ENCODE results near the gene SIRPA.

SIRPA gene

DNA sequence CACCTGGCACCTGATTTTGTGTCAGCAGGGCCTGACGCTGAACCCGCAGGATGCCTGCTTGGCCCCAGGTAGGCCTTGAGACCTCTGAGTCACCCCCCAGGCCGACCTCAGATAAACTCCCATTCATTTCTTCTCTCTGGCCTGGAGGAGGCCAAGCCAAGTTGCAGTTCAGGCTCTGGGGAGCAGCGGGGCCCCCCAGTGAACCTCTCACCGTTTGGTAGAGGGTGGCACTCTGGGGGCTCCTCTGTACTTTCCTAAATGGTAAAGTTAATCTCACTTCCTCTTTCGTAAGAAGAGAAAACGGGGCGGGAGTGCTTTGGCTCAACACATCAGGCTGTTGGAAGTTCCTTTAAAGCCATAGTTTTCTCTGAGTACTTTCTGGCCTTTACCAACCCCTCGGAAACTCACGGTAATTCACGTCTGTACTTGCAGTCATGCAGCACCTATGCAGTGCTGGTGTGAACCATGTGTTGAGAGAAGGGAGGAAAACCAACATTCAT is 2.8 kb downstream of the SIRPA start:
- Histone ChIP-seq H3K4me1 (ENCODE audit: control insufficient read depth in 1 of 2, insufficient read depth in 1 of 2, low read depth in 1 of 2, low read length in 1 of 2) (peaks cover 52 to 57% of the 10 kb centered on the region in 2 experiments), H3K9me3 (no peaks in the 10 kb centered on the region), H3K27me3 (no peaks in the 10 kb centered on the region), H3K4me3 (ENCODE audit: low read depth in 1 of 2, low read length in 1 of 2) (peak overlapping the region; percentile 93 to 100), H3K36me3 (peaks cover 46% of the 10 kb centered on the region), H3K27ac (peak overlapping the region; percentile 100)
- TF ChIP-seq, protein P1, sequence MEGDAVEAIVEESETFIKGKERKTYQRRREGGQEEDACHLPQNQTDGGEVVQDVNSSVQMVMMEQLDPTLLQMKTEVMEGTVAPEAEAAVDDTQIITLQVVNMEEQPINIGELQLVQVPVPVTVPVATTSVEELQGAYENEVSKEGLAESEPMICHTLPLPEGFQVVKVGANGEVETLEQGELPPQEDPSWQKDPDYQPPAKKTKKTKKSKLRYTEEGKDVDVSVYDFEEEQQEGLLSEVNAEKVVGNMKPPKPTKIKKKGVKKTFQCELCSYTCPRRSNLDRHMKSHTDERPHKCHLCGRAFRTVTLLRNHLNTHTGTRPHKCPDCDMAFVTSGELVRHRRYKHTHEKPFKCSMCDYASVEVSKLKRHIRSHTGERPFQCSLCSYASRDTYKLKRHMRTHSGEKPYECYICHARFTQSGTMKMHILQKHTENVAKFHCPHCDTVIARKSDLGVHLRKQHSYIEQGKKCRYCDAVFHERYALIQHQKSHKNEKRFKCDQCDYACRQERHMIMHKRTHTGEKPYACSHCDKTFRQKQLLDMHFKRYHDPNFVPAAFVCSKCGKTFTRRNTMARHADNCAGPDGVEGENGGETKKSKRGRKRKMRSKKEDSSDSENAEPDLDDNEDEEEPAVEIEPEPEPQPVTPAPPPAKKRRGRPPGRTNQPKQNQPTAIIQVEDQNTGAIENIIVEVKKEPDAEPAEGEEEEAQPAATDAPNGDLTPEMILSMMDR (IDR thresholded peaks at IDR 0.05): no peak

DNA sequence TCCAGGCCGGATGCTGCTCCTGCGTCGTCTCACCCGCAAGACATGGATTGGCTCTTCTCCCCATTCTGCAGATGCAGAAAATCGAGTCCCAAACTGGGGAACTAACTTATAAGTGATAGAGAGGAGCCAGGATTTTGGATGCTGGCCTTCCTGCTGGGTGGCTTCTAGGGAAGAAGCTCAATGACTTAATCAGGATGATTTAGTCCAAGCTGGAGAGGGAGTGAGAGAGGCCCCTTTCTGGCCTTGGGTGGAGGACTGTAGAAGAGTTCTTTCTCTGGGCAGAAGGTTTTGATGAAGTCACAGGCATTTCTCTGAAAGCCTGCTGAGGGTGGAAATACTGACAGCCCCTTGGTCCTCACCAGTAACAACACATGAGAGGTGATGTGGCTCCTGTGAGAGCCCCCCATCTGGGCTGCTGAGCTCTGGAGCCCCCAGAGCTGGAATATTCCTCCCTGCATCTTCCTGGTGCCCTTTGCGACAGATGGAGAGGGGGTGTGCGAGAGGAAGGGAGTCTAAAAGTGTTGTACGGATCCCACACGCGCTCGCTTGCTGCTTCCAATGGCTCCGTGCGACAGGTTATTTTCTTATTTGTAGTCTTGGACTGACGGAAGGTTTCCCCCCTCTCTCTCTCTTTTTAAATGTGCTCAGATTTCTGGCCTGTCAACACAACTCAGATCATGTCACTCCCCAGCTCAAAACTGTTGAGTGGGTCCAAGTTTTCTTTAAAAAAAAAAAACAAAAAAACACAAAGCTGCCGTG is 3.5 kb downstream of the SIRPA start:
- H3K27me3 ChIP-seq: no peaks in the 10 kb centered on the region
- TF ChIP-seq, protein P1 (IDR thresholded peaks at IDR 0.05): no peak
- H3K4me1 ChIP-seq (ENCODE audit: control insufficient read depth in 1 of 2, insufficient read depth in 1 of 2, low read depth in 1 of 2, low read length in 1 of 2): peaks cover 52 to 57% of the 10 kb centered on the region in 2 experiments
- H3K27ac ChIP-seq: peak overlapping the region; percentile 100
- H3K4me3 ChIP-seq (ENCODE audit: low read depth in 1 of 2, low read length in 1 of 2): peak overlapping the region; percentile 93 to 100
- no peaks in the 10 kb centered on the region for H3K9me3 ChIP-seq
- H3K36me3 ChIP-seq: peaks cover 52% of the 10 kb centered on the region

DNA sequence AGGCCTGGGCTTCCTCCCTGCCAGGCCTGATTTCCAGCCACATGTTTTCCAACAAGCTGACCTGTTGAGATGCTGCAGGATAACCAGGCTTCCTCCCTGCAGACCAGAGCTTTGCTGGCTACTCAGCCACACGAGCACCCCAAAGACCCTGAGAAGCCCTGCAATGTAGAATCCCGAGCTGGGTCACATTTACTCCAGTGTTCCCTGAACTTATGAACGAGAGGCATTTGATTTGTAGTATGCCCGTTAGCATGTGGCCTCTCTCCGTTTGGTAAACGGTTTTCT is 4.0 kb downstream of the SIRPA start:
- no peaks in the 10 kb centered on the region for H3K27me3 ChIP-seq
- H3K4me3 ChIP-seq (ENCODE audit: low read depth in 1 of 2, low read length in 1 of 2): peak overlapping the region; percentile 93 to 100
- peak overlapping the region; percentile 100 for H3K27ac ChIP-seq
- H3K9me3 ChIP-seq: no peaks in the 10 kb centered on the region
- TF ChIP-seq, protein P1 (IDR thresholded peaks at IDR 0.05): no peak
- H3K4me1 ChIP-seq (ENCODE audit: control insufficient read depth in 1 of 2, insufficient read depth in 1 of 2, low read depth in 1 of 2, low read length in 1 of 2): peaks cover 52 to 62% of the 10 kb centered on the region in 2 experiments
- peaks cover 58% of the 10 kb centered on the region for H3K36me3 ChIP-seq

DNA sequence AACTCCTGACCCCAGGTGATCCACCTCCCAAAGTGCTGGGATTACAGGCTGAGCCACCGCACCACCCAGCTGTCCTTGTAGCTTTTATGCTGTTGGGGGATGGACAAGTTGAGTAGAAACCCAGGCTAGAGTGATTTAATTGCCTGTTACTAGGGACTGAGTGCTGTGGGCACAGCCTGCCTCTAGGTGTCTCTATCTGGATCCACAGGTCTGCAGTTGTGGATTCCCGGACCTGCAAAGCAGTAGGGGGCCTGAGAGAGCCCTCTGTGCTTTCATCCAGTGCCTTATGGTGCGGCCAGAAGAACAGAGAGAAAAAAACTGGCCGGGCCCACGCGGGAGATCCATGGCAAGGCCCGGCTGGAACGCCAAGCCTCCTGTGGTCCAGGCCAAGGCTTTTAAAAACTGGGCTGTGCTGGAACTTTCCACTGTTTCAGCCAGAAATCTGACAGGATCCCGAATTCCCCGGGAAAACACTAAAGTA is 5.2 kb downstream of the SIRPA start:
- TF ChIP-seq, protein P1 (IDR thresholded peaks at IDR 0.05): no peak
- Histone ChIP-seq H3K4me1 (ENCODE audit: control insufficient read depth in 1 of 2, insufficient read depth in 1 of 2, low read depth in 1 of 2, low read length in 1 of 2) (peaks cover 52 to 67% of the 10 kb centered on the region in 2 experiments), H3K36me3 (peaks cover 69% of the 10 kb centered on the region), H3K27ac (peak overlapping the region; percentile 57), H3K9me3 (no peaks in the 10 kb centered on the region), H3K4me3 (ENCODE audit: low read depth in 1 of 2, low read length in 1 of 2) (no peak overlapping the region), H3K27me3 (no peaks in the 10 kb centered on the region)

DNA sequence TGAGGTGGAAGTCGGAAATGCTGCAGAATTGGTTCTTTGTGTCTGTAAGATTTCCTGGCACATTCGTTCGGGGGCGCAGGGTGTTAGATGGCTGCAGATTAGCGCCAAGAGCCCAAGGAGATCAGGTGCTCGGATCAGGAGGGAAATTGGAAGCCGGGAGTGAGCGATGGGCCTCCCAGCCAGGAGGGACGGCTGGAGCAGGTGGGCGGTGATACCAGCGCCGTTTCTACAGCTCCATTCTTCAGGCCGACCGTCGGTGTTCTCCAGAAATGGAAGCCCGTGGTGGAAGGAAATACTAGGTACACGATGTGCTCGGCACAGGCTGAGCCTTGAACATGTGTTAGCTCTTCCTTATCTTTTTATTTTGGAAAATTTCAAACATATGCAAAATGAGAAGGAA is 6.5 kb downstream of the SIRPA start:
- Histone ChIP-seq H3K27me3 (no peaks in the 10 kb centered on the region), H3K36me3 (peaks cover 83% of the 10 kb centered on the region), H3K27ac (peak overlapping the region; percentile 15), H3K4me1 (ENCODE audit: control insufficient read depth in 1 of 2, insufficient read depth in 1 of 2, low read depth in 1 of 2, low read length in 1 of 2) (peaks cover 52 to 64% of the 10 kb centered on the region in 2 experiments), H3K4me3 (ENCODE audit: low read depth in 1 of 2, low read length in 1 of 2) (no peak overlapping the region), H3K9me3 (no peaks in the 10 kb centered on the region)
- TF ChIP-seq, protein P1 (IDR thresholded peaks at IDR 0.05): no peak

Measured in neutrophil (primary cell).